NB4 (cell line): Measurements from ENCODE around the gene PAX5.

Source experiments
- CTCF ChIP-seq: IDR thresholded peaks from one replicate; pipeline ENCODE4 v1.5.1; 2012; ENCODE audit warnings: low read depth, low read length
- POLR2A ChIP-seq: IDR thresholded peaks from 2 replicates; pipeline ENCODE4 v1.6.1; 2011; ENCODE audit warnings: mild to moderate bottlenecking; ENCODE audit not compliant: insufficient read length; ENCODE audit errors: extremely low read depth

GRCh38 chr9:36935768-36936497, 98.1 kb downstream of the PAX5 start:
- TF ChIP-seq CTCF, result no peak
- TF ChIP-seq POLR2A, result no peak
